Neural cell (in vitro differentiated cells): ENCODE measurements around the gene ATP8B4. TPM values are rescaled to one million over a fixed set of nuclear protein-coding genes. Genes with fewer than 3 reads are reported as not detected.

ENCODE experiments used
- H2AFZ ChIP-seq: fragments of 200-600, 300-800 bp; sonication (generic), shearing (Covaris generic); 2 replicates; pipeline ENCODE4 v1.6.0; 2014; ENCODE audit warnings: low read depth, mild to moderate bottlenecking, antibody characterized with exemption, low read length, moderate library complexity
- H3F3A ChIP-seq: fragments of 200-600 bp; shearing (Covaris generic); 2 replicates; pipeline ENCODE4 v1.6.1; 2016; ENCODE audit warnings: mild to moderate bottlenecking, moderate library complexity, mixed read lengths, antibody characterized with exemption, low read length; ENCODE audit not compliant: insufficient read depth, poor library complexity, severe bottlenecking
- H3K27ac ChIP-seq: fragments of 200-600, 300-800 bp; sonication (generic), shearing (Covaris generic); 2 replicates; pipeline ENCODE4 v1.5.1; 2014; ENCODE audit warnings: mild to moderate bottlenecking, low read length, moderate library complexity
- H3K27me3 ChIP-seq: fragments of 300-800, 200-600 bp; sonication (generic), shearing (Covaris generic); 2 replicates; pipeline ENCODE4 v1.6.0; 2014; ENCODE audit warnings: mild to moderate bottlenecking, low read depth, low read length, moderate library complexity; ENCODE audit not compliant: insufficient read depth
- H3K36me3 ChIP-seq: fragments of 300-800, 200-600 bp; sonication (generic), shearing (Covaris generic); 2 replicates; pipeline ENCODE4 v1.5.1; 2014; ENCODE audit warnings: mild to moderate bottlenecking, antibody characterized with exemption, low read length, moderate library complexity; ENCODE audit not compliant: insufficient read depth
- H3K4me2 ChIP-seq: fragments of 300-800, 200-600 bp; sonication (generic), shearing (Covaris generic); 2 replicates; pipeline ENCODE4 v1.6.0; 2014; ENCODE audit warnings: mild to moderate bottlenecking, low read length
- H3K4me3 ChIP-seq: fragments of 300-800, 200-600 bp; sonication (generic), shearing (Covaris generic); 2 replicates; pipeline ENCODE4 v1.5.1; 2014; ENCODE audit warnings: mild to moderate bottlenecking, low read length, moderate library complexity
- H3K79me2 ChIP-seq: fragments of 200-600 bp; shearing (Covaris generic); replicated peaks from 2 replicates; pipeline ENCODE4 v1.6.0; 2014; ENCODE audit warnings: mild to moderate bottlenecking, low read length, moderate library complexity; ENCODE audit not compliant: insufficient read depth
- H3K9ac ChIP-seq: fragments of 300-800, 200-600 bp; sonication (generic), shearing (Covaris generic); 2 replicates; pipeline ENCODE4 v1.6.1; 2016; ENCODE audit warnings: mild to moderate bottlenecking, low read length, mixed read lengths
- H3K9me2 ChIP-seq: fragments of 200-600 bp; shearing (Covaris generic); 2 replicates; pipeline ENCODE4 v1.6.1; 2016; ENCODE audit warnings: mild to moderate bottlenecking, low read length, mixed read lengths; ENCODE audit not compliant: insufficient read depth
- H3K9me3 ChIP-seq: fragments of 200-600, 300-800 bp; sonication (generic), shearing (Covaris generic); 2 replicates; pipeline ENCODE4 v1.6.1; 2016; ENCODE audit warnings: mild to moderate bottlenecking, mixed run types, low read length, moderate library complexity, mixed read lengths
- H4K20me1 ChIP-seq: fragments of 200-600 bp; shearing (Covaris generic); 2 replicates; pipeline ENCODE4 v1.6.1; 2016; ENCODE audit warnings: mild to moderate bottlenecking, mixed run types; ENCODE audit not compliant: insufficient read depth
- CTCF ChIP-seq: fragments of 450-650 bp; IDR thresholded peaks from 2 replicates; pipeline ENCODE4 v1.5.1; 2014; ENCODE audit warnings: antibody characterized with exemption, mild to moderate bottlenecking, moderate library complexity; ENCODE audit not compliant: poor library complexity, severe bottlenecking
- EP300 ChIP-seq: fragments of 450-650 bp; conservative IDR thresholded peaks from 2 replicates; pipeline ENCODE4 v1.6.1; 2014; ENCODE audit warnings: antibody characterized with exemption, mild to moderate bottlenecking, moderate library complexity; ENCODE audit not compliant: poor library complexity, severe bottlenecking
- EZH2 ChIP-seq: fragments of 200-600, 300-800 bp; shearing (Covaris generic), sonication (generic); IDR thresholded peaks from 2 replicates; pipeline ENCODE4 v1.6.1; 2014; ENCODE audit warnings: antibody characterized with exemption, low read length, borderline replicate concordance, mild to moderate bottlenecking; ENCODE audit not compliant: insufficient read depth, poor library complexity, severe bottlenecking
- MXI1 ChIP-seq: fragments of 450-650 bp; conservative IDR thresholded peaks from 2 replicates; pipeline ENCODE4 v1.6.1; 2014; ENCODE audit warnings: antibody characterized with exemption, mild to moderate bottlenecking; ENCODE audit not compliant: poor library complexity, severe bottlenecking
- POLR2AphosphoS5 ChIP-seq: IDR thresholded peaks from 2 replicates; pipeline ENCODE4 v1.6.1; 2012
- RAD21 ChIP-seq: fragments of 450-650 bp; conservative IDR thresholded peaks from 2 replicates; pipeline ENCODE4 v1.6.1; 2014; ENCODE audit warnings: antibody characterized with exemption, mild to moderate bottlenecking, moderate library complexity
- REST ChIP-seq: IDR thresholded peaks from 2 replicates; pipeline ENCODE4 v1.6.1; 2012; ENCODE audit warnings: borderline replicate concordance
- SMC3 ChIP-seq: fragments of 450-650 bp; conservative IDR thresholded peaks from 2 replicates; pipeline ENCODE4 v1.6.1; 2014; ENCODE audit warnings: antibody characterized with exemption, mild to moderate bottlenecking, moderate library complexity; ENCODE audit not compliant: poor library complexity
- TAF1 ChIP-seq: IDR thresholded peaks from 2 replicates; pipeline ENCODE4 v1.6.1; 2012; ENCODE audit warnings: low read depth
- polyA plus RNA-seq: library from polyadenylated mRNA; depleted of rRNA; stranded (reverse); fragments of >200 nt; gene quantifications from 2 replicates; pipeline ENCODE4 v1.2.3, GENCODE V29; 2014

Gene ATP8B4
- polyA plus RNA-seq, 1 donor from 2014 or later = 2.9 TPM

- no peaks in the 10 kb centered on the region for H4K20me1 ChIP-seq
- peaks cover 5% of the 10 kb centered on the region for H3K9me3 ChIP-seq
- no peak overlapping the region for H3K27ac ChIP-seq
- no peak for TF ChIP-seq TAF1
- H3K27me3 ChIP-seq = no peaks in the 10 kb centered on the region
- no peak overlapping the region for H3K4me3 ChIP-seq
- no peak overlapping the region for H3K4me2 ChIP-seq
- no peaks in the 10 kb centered on the region for H3K36me3 ChIP-seq
- no peak overlapping the region for H3K9ac ChIP-seq
- no peaks in the 10 kb centered on the region for H3F3A ChIP-seq
- no peaks in the 10 kb centered on the region for H3K79me2 ChIP-seq
- no peaks in the 10 kb centered on the region for H3K9me2 ChIP-seq
- no peak overlapping the region for H2AFZ ChIP-seq
These were observed 200.9 kb downstream of the ATP8B4 start for GRCh38 chr15:49918121-49918520.

GRCh38 chr15:49916998-49917397 is 202.0 kb downstream of the ATP8B4 start:
- Histone ChIP-seq H3F3A (no peaks in the 10 kb centered on the region), H3K9ac (no peak overlapping the region), H3K4me2 (no peak overlapping the region), H3K36me3 (no peaks in the 10 kb centered on the region), H3K27me3 (no peaks in the 10 kb centered on the region), H2AFZ (no peak overlapping the region), H3K79me2 (no peaks in the 10 kb centered on the region), H3K9me2 (no peaks in the 10 kb centered on the region), H3K4me3 (no peak overlapping the region), H4K20me1 (no peaks in the 10 kb centered on the region), H3K27ac (no peak overlapping the region), H3K9me3 (peaks cover 5% of the 10 kb centered on the region)
- no peak for TF ChIP-seq TAF1
- TF ChIP-seq MXI1 = no peak
- TF ChIP-seq POLR2AphosphoS5 = no peak
- TF ChIP-seq REST = no peak
- TF ChIP-seq EP300 = no peak
- no peak for TF ChIP-seq CTCF
- no peak for TF ChIP-seq RAD21
- TF ChIP-seq SMC3 = no peak
- TF ChIP-seq EZH2 = no peak

- Histone ChIP-seq H3K36me3 (no peaks in the 10 kb centered on the region), H3F3A (no peaks in the 10 kb centered on the region), H4K20me1 (no peaks in the 10 kb centered on the region), H3K27me3 (no peaks in the 10 kb centered on the region), H2AFZ (no peak overlapping the region), H3K4me3 (no peak overlapping the region), H3K79me2 (no peaks in the 10 kb centered on the region), H3K27ac (no peak overlapping the region), H3K9ac (no peak overlapping the region), H3K9me3 (peaks cover 5% of the 10 kb centered on the region), H3K9me2 (no peaks in the 10 kb centered on the region), H3K4me2 (no peak overlapping the region)
- TF ChIP-seq EZH2 = no peak
- TF ChIP-seq POLR2AphosphoS5 = no peak
These were observed 203.2 kb downstream of the ATP8B4 start for GRCh38 chr15:49915822-49916221.
